NCI-H2107 (cell line): ENCODE results near the gene TPRN.

ENCODE experiments used
- DNase-seq: peaks from one replicate; lab custom pipeline; 2025; lab: John Stamatoyannopoulos, UW

TPRN gene

GRCh38 chr9:137161558-137162486 lies 38.7 kb downstream of the TPRN start:
- no peak for DNase-seq

- DNase-seq = no peak
Measured at GRCh38 chr9:137160716-137161557, 39.6 kb downstream of the TPRN start.

- no peak for DNase-seq
Measured at GRCh38 chr9:137160054-137160425, 40.5 kb downstream of the TPRN start.

GRCh38 chr9:137159105-137160053 lies 41.2 kb downstream of the TPRN start:
- DNase-seq = no peak

GRCh38 chr9:137158625-137159024 lies 41.9 kb downstream of the TPRN start:
- DNase-seq = no peak

- DNase-seq = no peak
Measured at GRCh38 chr9:137157618-137158415, 42.7 kb downstream of the TPRN start.

- DNase-seq = no peak
Measured at GRCh38 chr9:137156567-137157375, 43.8 kb downstream of the TPRN start.

GRCh38 chr9:137152844-137153405 lies 47.6 kb downstream of the TPRN start:
- DNase-seq = no peak

- DNase-seq = no peak
Measured at GRCh38 chr9:137150617-137151457, 49.7 kb downstream of the TPRN start.

- no peak for DNase-seq
Measured at GRCh38 chr9:137149942-137150616, 50.5 kb downstream of the TPRN start.

GRCh38 chr9:137149363-137149762 lies 51.2 kb downstream of the TPRN start:
- no peak for DNase-seq

GRCh38 chr9:137148661-137149060 lies 51.9 kb downstream of the TPRN start:
- no peak for DNase-seq

- DNase-seq = no peak
Measured at GRCh38 chr9:137148242-137148641, 52.3 kb downstream of the TPRN start.

- DNase-seq = no peak
Measured at GRCh38 chr9:137147793-137148160, 52.8 kb downstream of the TPRN start.

GRCh38 chr9:137147091-137147792 lies 53.3 kb downstream of the TPRN start:
- DNase-seq = no peak

- DNase-seq = no peak
Measured at GRCh38 chr9:137146527-137146918, 54.0 kb downstream of the TPRN start.

GRCh38 chr9:137145731-137146526 lies 54.6 kb downstream of the TPRN start:
- DNase-seq = no peak
